ENCODE results near the gene H2AZ1. TPM values are rescaled to one million over a fixed set of nuclear protein-coding genes. Genes with fewer than 3 reads are reported as not detected.
"Not testable (repeated sequence)": the region's sequence is repeated elsewhere in the genome, so short reads cannot be mapped to it uniquely, and the experiment has no call there.

The H2AZ1 gene
- total and polyA plus RNA-seq, 9 donors = 99.7 to 257 (median 144) TPM

GRCh38 chr4:99961711-99962110, 11.6 kb upstream of the H2AZ1 start:
- DNase-seq = no peak

GRCh38 chr4:99960648-99961047, 10.6 kb upstream of the H2AZ1 start:
- WGBS, 3 donors = 82 to 89% (median 88%) methylated on average over 2 of the region's 2 CpGs
- TF ChIP-seq EP300 (IDR thresholded peaks at IDR 0.05) (no peak), CTCF (IDR thresholded peaks at IDR 0.05) (no peak), POLR2A (IDR thresholded peaks at IDR 0.05) (no peak)
- intact Hi-C loops (cut with DNase I) = no loop called here
- no peaks in the 10 kb centered on the region for H3K36me3 ChIP-seq
- H3K27ac ChIP-seq = no peak overlapping the region
- H3K9me3 ChIP-seq = no peaks in the 10 kb centered on the region
- no peak overlapping the region for H3K4me3 ChIP-seq
- H3K4me1 ChIP-seq (ENCODE audit: insufficient read depth) = no peaks in the 10 kb centered on the region
- DNase-seq = no peak
- H3K27me3 ChIP-seq = no peaks in the 10 kb centered on the region

More at GRCh38 chr4:99961711-99962110, 11.6 kb upstream of the H2AZ1 start:
- TF ChIP-seq EP300 (IDR thresholded peaks at IDR 0.05) = no peak
- no peak for TF ChIP-seq POLR2A (IDR thresholded peaks at IDR 0.05)
- TF ChIP-seq CTCF (IDR thresholded peaks at IDR 0.05) = no peak
- Histone ChIP-seq H3K4me1 (ENCODE audit: insufficient read depth) (no peaks in the 10 kb centered on the region), H3K9me3 (no peaks in the 10 kb centered on the region), H3K27me3 (no peaks in the 10 kb centered on the region), H3K36me3 (no peaks in the 10 kb centered on the region), H3K4me3 (no peak overlapping the region), H3K27ac (no peak overlapping the region)
- 94 to 100% (median 96%) methylated on average over 1 of the region's 1 CpG for WGBS, 3 donors
- intact Hi-C loops (cut with DNase I) = no loop called here

- intact Hi-C loops (cut with DNase I); H3K9me3 ChIP-seq; H3K4me1 ChIP-seq (ENCODE audit: insufficient read depth); H3K4me3 ChIP-seq; H3K36me3 ChIP-seq; DNase-seq; H3K27me3 ChIP-seq; H3K27ac ChIP-seq: not testable (repeated sequence)
- 87 to 98% (median 95%) methylated on average over 3 of the region's 3 CpGs for WGBS, 3 donors
These were observed 8.1 kb upstream of the H2AZ1 start for GRCh38 chr4:99958207-99958606.

- no peaks in the 10 kb centered on the region for H3K9me3 ChIP-seq
- no peaks in the 10 kb centered on the region for H3K36me3 ChIP-seq
- H3K4me1 ChIP-seq (ENCODE audit: insufficient read depth) = no peaks in the 10 kb centered on the region
- H3K27me3 ChIP-seq = no peaks in the 10 kb centered on the region
- no peak for DNase-seq
- H3K4me3 ChIP-seq = peak overlapping the region; percentile 80
- peak overlapping the region; percentile 72 to 90 for H3K27ac ChIP-seq
- WGBS, 3 donors = 1 to 3% (median 2%) methylated on average over 8 of the region's 8 CpGs
- TF ChIP-seq CTCF (IDR thresholded peaks at IDR 0.05) (peak in 1 of 3 donors; percentile 0), EP300 (IDR thresholded peaks at IDR 0.05) (no peak)
- intact Hi-C loops (cut with DNase I) = loop anchor here in 1 of 4 donors (5.0 kb wide), 1 partner anchor 389 kb away; the partner anchor contains the start of gene TRMT10A
These were observed 809 bp upstream of the H2AZ1 start for GRCh38 chr4:99950913-99951254.

GRCh38 chr4:99949034-99949998, 759 bp downstream of the H2AZ1 start:
- Histone ChIP-seq H3K4me3 (peak overlapping the region; percentile 80), H3K27ac (peak overlapping the region; percentile 80 to 89), H3K9me3 (no peaks in the 10 kb centered on the region), H3K36me3 (no peaks in the 10 kb centered on the region), H3K27me3 (no peaks in the 10 kb centered on the region), H3K4me1 (ENCODE audit: insufficient read depth) (peaks cover 3% of the 10 kb centered on the region)
- 0% methylated on average over 77 to 98 of the region's 98 CpGs for WGBS, 3 donors
- TF ChIP-seq CTCF (IDR thresholded peaks at IDR 0.05) (peak; percentile 75 to 81 (median 81)), POLR2A (IDR thresholded peaks at IDR 0.05) (peak; percentile 9), EP300 (IDR thresholded peaks at IDR 0.05) (no peak)
- intact Hi-C loops (cut with DNase I) = loop anchor here in 3 of 4 donors (5.0 to 10.0 kb wide), 2 partner anchors 225 to 387 kb away; partner anchors contain the start of gene TRMT10A (in 1 of the 3)
- DNase-seq = peak; percentile 82 to 92 (median 87)
